ENCODE results near the gene SYT6.

SYT6 gene

DNA sequence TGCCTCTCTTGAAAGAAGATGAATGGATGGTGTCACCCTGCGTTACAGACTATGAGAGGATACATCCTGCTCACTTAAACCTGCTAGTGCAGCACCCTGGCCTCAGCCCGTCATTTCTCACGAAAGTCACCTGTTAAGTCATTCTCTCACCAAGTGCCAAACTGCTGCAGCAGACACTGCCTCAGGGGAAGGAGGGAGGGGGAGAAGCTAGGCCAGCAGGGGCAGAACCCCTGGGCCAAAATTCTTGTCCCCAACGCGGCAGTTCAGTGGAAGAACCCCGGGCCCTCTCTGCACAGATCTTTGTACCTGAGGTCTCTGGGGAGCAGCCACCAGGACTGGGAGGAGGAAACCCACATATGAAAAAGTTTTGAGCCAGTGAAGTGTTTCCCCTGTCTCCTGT lies 37.6 kb downstream of the SYT6 start:
- no peak for DNase-seq

DNA sequence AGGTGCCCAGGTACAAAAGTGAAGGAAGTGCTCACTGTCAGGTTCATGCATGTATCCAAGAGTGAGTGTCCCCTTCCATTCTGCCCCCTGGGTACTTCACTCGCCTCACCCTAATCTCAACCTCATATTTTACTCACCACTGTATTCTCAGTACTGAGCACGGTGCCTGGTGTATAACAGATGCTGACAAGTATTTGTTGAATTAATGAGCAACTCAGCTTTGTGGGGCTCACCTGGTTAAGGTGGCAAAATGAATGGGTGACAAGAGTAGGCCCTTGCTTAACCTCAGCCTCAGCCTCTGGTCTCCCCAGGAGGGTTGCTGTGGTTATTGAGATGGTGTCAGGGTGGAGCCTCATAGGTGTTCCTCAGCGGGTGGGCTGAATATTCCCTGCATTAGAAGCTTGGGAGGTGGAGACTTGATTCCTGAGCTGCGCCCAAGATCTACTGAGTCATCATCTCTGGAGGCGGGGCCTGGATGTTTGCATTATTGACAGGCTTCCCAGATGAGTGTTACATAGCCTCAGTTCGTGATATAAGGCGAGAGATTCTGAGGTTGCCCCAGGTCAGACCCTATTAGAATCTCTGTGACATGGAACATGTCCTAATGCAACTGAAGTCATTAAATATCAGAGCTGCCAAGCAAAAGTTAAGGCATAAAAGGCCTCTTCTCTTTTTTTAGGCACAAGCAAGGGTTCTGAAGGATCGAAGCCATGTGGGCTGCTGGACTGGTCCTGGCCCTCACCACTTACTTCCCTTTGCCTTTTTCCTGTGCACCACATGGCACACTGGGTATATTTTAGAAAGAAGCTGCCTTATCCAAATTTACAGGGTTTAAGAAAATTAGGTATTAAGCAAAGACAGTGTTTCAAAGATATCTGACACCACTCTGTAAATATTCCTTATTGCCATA lies 39.2 kb downstream of the SYT6 start:
- no peak for DNase-seq

DNA sequence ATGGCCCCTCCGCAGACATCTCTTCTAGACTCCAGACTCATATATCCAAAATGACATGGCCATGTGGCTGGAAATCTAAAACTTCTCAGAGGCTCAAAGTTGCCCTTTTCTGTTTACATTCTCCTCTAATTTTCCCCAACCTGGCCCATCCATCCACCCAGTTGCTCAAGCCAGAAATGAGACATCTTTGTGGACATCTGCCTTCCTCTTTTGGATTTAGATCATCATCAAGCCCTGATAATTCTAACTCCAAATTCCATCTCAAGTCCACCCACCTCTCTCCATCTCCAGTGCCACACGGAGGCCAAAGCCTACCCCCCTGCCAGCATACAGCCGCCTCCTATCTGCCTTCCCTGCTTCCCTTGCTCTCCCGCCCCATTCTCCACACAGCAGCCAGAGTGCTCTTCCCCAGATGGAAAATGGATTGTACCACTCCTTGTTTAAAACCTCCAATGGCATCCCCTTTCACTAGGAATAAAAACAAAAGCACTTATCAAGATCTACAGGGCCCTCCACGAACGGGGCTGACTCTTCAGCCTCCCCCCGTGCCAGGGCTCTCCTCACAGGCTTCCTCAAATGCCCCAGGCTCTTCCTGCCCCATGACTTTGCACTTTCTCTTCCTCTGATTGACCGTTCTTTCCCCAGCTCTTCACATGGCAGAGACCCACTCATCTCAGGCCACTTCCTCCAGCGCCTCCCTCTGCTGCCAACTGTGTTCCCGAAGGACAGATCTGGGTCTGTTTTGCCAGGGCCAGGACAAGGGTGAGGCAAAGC lies 40.1 kb downstream of the SYT6 start:
- no peak for DNase-seq

DNA sequence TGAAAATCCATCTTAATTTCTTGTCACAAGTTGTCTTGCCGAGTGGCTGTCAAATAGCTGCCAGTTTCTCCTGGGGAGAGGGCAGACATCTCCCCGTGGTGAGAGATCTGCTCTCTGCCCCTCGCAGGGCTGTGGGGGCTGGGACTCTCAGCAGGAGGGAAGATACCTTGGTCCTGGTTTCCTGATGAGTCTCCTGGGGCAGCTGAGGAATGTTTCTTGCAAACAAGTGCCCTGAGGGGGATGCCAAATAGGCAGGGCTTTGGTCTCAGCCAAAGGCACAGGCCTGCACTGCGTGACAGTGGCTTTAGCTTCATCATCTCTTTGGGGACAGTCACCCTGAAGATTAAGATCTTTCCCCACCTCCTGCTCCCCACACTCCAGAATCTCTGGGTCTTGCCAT lies 40.9 kb downstream of the SYT6 start:
- DNase-seq = no peak

DNA sequence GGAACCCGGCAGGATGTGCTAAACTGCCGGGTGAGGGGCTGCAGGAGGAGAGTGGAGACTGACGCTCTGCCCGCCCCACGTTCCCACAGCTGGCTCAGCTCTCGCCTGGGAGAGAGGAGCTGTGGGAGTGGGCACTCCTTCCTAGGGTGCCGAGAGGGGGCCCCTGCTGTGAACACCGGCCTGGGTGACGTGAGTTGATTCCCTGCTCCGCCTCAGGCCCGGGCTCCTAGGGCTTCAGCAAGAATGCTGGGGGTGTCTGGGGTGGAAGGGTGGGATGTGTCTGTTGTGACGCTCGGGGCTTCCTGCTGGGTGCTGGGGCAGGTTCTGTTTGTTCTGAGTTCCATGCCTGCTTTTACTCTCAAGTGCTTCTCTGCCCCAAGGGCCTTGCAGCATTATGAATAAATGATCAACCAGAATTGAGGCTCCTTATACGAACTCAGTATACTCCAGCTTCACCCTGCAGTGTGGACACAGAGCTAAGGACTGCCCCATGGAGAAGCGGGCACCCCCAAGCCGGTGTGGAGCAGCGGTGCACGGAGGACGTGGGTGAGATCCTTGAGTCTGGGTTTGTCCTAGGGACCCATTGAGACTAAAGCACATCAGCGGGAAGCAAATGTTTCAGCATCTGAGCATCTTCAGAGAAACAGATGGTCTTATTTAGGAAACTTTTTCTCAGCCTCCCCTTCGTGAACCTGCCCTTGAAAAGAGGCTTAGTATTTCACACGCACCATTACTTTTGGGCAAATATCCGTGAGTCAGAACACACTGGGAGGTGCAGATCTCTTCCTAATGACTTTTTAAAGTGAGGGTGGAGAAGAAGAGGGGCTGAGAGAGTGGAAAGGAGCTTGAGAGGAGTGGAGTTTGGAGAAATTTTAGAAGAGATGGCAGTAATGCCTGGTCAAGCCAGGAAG lies 41.7 kb downstream of the SYT6 start:
- DNase-seq = no peak

DNA sequence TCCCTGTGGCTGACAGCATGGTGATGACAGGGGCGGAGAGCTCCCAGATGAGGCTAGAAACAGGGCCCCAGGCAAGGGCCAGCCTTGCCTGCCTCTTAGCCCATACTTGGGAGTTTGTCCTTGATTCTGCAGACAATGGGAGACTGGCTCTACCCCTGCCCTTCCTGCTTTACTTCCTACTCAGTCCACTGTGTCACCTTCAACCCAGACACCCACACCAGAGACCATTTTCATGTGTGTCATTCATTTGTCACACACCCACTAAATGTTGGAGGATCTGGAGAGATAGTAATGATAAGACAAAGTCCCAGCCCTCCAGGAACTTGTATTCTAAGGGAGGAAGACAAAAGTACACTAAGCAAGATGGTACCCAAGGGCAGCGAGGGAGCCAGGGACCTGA lies 43.7 kb downstream of the SYT6 start:
- DNase-seq = no peak

DNA sequence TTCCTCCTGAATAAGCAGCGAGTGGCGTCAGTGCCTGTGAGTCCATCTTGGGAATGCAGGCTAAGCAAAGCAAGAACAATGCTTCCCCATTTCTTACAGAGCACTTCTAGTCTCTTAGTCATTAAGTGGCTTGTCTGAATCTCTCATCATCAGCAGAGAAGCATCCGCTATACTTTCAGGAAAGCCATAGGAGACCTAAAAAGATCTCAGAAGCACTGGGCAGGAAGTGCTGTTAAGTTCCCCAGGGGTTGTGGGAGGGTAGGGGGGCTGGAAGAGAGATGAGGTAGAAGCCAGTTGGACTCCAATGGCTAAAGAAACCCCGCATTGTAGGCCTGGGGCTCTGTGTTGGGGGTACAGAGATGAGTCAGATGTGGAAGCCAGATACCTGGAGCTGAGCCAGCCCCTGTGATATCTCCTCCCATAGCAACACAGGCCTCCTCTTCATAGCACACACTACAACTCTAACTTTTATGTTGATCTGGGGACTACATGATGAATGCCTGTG lies 44.9 kb downstream of the SYT6 start:
- DNase-seq = no peak

DNA sequence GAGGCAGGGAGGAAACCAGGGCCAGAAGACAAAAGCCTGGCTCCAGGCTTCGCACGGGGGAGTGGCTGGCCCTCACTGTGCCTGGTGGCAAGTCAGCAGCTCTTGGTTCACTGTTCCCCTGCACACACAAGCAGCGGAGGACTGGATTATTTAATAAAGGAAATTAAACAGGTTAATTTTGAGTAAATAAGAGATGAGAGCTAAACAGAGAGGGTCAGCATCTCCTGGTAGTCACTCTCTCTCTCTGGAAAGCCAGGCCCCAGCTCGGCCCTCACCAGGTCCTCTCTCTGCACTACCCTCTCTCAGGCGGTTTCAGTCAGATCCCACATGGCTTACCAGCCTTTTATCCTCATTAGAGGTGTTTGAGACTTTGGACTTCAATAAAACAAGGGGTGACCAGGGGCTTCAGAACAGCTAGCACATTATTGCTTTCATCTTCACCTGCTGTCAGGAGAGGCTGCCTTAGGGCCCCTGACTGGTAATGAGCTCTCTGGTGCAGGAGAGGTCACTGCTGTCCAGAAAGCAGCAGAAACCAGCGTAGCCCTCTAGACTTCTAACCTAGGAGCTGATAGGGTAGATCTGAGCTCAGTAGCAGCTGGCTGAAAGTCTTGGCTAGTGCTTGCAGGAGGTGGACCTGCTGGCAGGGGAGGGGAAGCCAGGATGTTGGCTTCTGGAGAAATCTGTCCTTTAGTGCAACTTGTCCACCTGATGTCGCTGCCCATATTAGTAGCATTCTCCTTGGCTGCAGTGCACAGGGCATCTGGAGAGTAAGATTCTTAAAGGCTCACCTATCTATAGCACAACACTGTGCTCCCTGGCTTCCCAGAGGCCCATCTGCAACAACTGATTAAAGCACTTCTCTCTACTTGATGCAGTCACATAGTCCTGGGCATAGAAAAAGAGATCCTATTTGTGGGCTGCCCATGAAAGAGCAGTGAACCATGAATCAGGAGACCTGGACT lies 45.9 kb downstream of the SYT6 start:
- DNase-seq = no peak

DNA sequence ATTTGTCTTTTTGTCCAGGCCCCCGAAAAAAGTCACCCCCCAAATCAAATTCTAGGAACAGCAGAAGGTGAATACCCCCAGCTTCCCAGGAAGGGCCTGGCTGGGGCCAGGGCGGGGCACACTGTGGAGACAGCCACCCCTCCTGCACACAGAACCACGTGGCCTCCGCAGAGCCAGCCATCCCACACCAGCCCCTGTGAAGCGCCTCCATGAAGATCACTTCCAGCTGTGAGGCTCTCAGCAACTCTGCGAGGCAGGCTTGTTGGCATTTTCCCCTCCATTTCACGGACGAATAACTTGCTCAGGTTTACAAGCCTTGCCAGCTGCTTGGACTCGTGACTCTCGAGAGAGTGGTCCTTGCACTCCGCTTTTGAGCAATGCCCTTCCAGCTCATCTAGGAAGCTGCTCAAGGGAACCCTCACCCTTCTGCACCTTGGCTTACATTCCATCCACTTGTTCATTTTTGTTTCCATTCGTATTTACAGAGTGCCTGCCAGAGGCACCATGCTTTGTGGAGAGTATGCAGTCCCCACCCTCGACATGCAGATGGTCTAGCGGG lies 48.2 kb downstream of the SYT6 start:
- DNase-seq = no peak

DNA sequence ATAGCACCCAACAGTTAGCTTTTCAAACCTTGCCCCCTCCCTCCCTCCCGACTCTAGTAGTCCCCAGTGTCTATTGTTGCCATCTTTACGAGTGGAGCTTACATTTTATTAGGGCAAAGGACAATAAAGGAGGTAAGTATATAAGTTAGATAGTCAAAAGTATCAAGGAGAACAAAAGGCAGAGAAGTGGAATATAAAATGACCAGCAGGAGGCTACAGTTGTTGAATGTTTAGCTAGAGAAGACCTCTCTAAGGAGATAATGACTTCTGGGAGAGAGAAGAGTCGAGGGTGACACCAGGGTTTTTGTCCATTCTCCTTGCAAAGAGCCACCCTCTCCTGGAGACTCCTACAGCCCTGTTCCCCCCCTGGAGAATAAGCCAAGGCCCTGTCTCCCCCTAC lies 48.7 kb downstream of the SYT6 start:
- no peak for DNase-seq

DNA sequence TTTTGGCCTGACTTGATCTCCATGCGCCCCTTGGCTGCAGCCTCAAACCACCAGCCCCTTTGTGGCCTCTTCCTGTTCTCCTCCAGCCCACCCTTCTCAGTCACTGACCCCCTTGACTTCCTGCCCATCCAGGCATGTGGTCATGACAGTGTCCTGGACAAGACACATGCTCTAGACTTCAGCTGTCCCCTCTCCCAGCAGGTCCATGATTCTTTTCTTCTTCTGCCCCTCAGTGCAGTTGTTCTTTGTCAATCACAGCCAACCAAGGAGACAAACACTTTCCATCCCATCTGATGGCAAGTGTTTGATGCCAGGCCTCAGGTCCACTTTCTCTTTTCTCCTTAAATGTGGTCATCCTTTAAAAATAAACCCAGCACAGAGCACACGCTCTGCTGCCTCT lies 49.7 kb downstream of the SYT6 start:
- DNase-seq = no peak

DNA sequence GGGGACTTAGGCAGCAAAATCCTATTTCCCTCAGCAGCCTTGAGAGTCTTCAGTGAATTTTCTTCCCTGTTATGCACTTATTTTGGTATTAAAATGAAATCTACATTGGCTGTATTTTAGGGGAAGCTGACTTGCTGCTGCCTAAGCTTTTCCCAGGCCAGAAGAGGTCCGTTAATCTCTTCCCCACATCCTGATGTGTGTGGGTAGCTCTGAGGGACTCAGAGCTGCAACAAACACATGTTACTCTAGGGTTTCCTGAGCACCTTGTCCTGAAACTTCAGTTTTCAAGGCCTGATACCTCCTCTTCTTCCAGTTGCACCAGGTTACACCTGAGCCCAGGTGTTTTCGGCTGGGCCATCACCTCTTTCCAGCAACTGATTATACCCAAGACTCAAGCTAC lies 51.5 kb downstream of the SYT6 start:
- DNase-seq = no peak

DNA sequence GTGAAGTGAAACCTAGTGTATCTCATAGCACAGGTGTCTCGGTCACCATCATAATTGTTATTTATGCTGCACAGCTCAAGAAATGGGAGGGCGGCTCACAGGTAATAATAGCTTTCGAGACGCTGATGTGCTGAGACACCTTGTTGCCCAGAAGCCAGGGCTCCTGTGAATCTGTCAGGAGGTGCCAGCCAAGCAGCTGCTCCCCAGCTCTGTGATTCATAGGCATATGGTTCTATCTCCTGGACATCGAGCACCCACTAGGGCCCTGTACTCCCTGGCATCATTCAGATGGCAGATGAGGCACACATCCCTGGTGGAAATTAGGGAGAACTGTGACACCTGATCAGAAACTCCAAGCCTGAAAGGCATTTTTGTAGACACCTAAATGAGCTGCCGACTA lies 53.5 kb downstream of the SYT6 start:
- DNase-seq = no peak

DNA sequence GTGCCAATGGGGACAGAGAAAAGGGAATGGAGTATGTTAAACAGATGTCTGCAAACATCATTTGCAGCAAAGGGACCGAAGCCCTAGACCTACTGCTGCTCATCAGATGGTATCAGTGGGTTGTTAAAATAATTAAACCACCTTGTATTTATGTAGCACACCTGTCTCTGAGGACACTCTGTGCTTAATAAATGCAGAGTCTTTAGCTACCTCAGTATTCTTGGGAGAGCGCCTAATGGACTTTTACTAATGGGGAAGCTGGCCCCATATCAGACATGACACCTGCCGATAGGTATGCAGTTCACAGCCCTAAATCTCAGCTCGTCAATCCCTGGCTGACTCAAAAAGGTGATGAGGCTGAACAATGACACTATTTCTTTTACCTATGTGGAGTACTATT lies 54.4 kb downstream of the SYT6 start:
- DNase-seq = no peak

DNA sequence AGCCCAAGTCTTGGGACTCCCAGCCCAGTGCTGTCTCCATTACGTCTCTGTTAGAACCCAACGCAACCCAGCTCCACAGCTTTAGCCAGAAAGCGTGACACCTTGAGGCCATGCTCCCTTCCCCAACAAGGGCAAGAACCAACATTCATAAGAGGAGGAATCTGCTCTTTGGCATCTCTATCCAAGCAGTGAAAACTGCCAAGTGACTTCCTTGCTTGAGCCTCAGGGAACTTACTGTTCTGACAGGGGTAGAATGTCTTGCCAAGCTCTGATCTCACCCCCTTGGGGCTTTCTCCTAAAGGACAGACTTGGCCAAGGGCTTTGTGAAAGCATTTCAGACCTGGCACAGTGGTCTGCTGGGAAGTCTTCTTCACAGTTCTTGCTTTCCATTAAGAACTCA lies 56.6 kb downstream of the SYT6 start:
- no peak for DNase-seq

DNA sequence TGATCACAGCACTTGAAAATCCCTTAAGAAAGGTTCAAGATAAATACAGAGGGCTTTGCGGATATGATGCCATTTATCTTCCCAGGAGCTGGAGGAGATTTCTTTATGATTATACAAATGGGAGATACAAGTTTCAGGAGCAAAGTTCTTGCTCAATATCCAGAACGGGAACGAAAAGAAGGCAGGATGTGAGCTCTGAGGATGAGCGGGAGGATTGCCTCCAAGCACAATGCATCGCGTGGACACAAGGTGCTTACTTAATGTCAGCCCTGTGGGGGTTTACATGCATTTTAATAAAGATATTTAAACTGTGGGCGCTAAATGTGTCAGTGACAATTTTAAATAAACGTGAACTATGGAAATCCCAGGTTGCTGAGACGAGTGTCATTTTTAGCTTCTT lies 59.0 kb downstream of the SYT6 start:
- DNase-seq = no peak

DNA sequence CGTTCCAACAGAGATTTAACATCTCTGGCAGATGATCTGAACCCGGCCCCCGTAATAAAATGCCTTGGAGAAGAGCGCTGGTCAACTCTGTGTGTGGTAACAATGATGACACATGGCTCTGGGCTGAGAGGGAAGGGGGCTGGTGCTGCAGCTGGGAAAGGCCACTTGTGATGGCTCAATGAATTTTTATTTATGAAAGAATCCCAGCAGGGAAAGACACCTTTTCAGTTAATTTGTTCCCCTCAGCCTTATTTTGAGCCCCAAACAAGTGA lies 59.4 kb downstream of the SYT6 start:
- DNase-seq = no peak

DNA sequence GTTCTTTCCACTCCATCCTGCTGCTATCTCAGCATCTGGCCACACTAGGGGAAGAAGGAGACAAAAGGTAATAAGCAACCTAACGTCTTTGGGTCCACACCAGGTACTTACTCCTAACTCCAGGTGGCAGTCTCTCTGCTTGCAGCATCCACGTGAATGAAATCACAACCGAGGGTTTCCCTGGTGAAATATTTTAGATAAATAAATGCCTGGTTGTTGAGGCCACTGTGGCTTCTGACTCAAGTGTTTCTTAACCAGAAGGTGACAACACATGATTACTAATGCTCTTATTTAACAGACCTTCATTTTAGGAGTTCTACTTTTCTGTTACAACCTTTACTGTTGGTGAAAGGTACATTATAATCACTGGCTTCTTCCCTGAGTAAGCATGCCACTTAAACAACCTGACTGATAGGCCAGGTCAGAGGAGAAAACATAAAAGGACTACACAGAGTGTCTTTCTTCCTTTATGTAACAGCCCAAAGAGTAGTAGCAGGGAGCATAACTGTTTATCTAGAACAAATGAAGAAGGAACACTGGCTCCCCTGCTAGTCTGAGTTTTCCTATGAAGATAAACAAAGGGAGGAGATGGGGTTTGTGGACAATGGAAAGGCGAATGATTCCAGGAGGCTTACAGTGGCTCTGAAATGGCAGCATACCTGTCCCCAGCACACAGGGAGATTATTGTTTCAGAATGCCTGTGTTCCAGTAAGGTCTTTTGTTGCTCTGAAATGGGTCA lies 59.9 kb downstream of the SYT6 start:
- no peak for DNase-seq

DNA sequence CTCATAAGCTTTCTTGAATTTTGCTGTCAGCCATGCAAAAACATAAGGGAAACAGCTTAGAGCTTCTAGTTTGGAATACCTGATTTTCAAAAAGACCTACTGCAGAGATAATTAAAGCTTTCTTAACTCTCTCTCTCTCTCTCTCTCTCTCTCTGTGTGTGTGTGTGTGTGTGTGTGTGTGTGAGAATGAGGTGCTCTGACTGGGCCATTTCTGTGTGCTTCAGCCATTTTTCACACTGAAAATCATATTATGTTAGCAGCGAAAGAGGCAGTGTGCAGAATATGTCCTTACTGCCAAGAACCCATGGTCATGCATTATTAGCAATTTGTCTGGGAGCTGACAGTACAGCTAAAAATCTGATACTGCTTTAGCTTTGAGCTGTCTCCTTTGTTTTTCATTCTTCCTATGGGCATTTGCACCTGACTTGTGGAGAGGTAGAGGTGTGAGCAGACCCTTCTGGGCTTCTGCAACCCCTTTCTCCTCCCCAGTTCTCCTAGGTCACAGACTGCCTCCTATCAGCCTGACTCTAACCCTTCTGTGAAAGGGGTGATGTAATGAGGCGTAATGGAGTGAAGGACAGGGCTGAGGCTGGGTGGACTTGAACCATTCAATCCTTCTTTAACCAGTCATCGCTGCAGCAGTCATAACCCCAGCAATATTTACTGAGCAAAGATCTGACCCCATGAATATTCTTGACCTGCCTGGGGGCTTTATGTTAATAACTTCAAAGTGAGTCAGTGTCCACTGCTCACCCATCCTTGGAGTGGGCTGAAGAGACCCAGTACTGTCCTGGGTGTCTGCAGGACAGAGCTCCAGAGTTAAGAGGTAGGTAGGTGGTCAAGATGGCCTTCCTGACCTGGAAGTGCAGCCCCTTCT lies 61.2 kb downstream of the SYT6 start:
- no peak for DNase-seq

DNA sequence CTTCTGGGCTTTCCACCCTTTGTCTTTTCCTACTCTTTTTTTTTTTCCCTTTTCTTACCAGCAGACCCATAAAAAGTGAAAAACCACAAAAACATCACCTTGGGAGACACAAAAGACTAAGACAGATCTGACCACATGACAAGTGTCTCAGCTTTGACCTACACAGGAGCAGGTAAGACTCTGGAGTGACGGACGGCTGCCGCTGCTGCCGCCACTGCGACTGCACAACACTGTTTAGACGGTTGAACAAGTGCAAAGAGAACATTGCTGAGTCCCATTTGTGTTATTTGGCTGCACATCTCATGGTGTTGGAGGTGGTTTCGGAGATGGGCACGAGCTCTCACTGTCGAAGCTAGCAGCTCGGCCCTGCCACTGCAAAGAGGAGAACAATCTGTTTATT lies 62.0 kb downstream of the SYT6 start:
- DNase-seq = no peak
